HepG2 (cell line): ENCODE measurements around the gene DHX57. TPM values are rescaled to one million over a fixed set of nuclear protein-coding genes. Genes with fewer than 3 reads are reported as not detected.

Experiments used
- EP300 ChIP-seq, 3 experiments: sonication (generic) in 1 of 3; formaldehyde crosslinking in 1 of 3; IDR thresholded peaks; 2 replicates each; pipeline versions ENCODE4 v1.5.1 to v1.6.1; 2011 to 2020; ENCODE audit warnings: low read depth in 2 of 3, low read length in 2 of 3, borderline replicate concordance in 1 of 3, improper control_type of control experiment in 1 of 3, mild to moderate bottlenecking in 1 of 3, missing genetic modification reagents in 1 of 3, moderate library complexity in 1 of 3
- ERF ChIP-seq: IDR thresholded peaks from 2 replicates; pipeline ENCODE4 v1.6.1; 2018; ENCODE audit warnings: missing biosample characterization, missing genetic modification reagents
- FOXO1 ChIP-seq: sonication (generic); formaldehyde crosslinking; IDR thresholded peaks from 2 replicates; pipeline ENCODE4 v1.4.0; 2020; ENCODE audit warnings: missing genetic modification reagents
- GLI4 ChIP-seq: sonication (generic); formaldehyde crosslinking; IDR thresholded peaks from 2 replicates; pipeline ENCODE4 v1.5.1; 2020; ENCODE audit warnings: missing genetic modification reagents, mild to moderate bottlenecking, moderate library complexity, borderline replicate concordance
- GZF1 ChIP-seq: sonication (generic); formaldehyde crosslinking; IDR thresholded peaks from 2 replicates; pipeline ENCODE4 v1.5.1; 2020; ENCODE audit warnings: mild to moderate bottlenecking, missing genetic modification reagents
- HINFP ChIP-seq: sonication (generic); formaldehyde crosslinking; IDR thresholded peaks from 2 replicates; pipeline ENCODE4 v1.4.0; 2020; ENCODE audit warnings: low read depth, mild to moderate bottlenecking, missing genetic modification reagents
- HIVEP1 ChIP-seq: sonication (generic); formaldehyde crosslinking; IDR thresholded peaks from 2 replicates; pipeline ENCODE4 v1.4.0; 2020; ENCODE audit warnings: mild to moderate bottlenecking, missing genetic modification reagents
- HOMEZ ChIP-seq: IDR thresholded peaks from 2 replicates; pipeline ENCODE4 v1.6.1; 2016; ENCODE audit warnings: low read depth
- JUND ChIP-seq: sonication (generic); formaldehyde crosslinking; IDR thresholded peaks from 2 replicates; pipeline ENCODE4 v1.8.0; 2022; ENCODE audit warnings: mild to moderate bottlenecking, missing genetic modification reagents
- NRL ChIP-seq: sonication (generic); formaldehyde crosslinking; IDR thresholded peaks from 2 replicates; pipeline ENCODE4 v1.5.0; 2020; ENCODE audit warnings: missing genetic modification reagents, mild to moderate bottlenecking, moderate library complexity, borderline replicate concordance
- RARA ChIP-seq: IDR thresholded peaks from 2 replicates; pipeline ENCODE4 v1.6.1; 2016; ENCODE audit warnings: missing genetic modification reagents, missing compliant biosample characterization
- SALL2 ChIP-seq: sonication (generic); formaldehyde crosslinking; IDR thresholded peaks from 2 replicates; pipeline ENCODE4 v1.8.1; 2023; ENCODE audit warnings: mild to moderate bottlenecking, missing genetic modification reagents, inconsistent platforms
- SMAD1 ChIP-seq: sonication (generic); formaldehyde crosslinking; IDR thresholded peaks from 2 replicates; pipeline ENCODE4 v1.4.0; 2020; ENCODE audit warnings: missing genetic modification reagents, low read depth, mild to moderate bottlenecking, borderline replicate concordance
- SMARCC2 ChIP-seq: fragments of 450-650 bp; IDR thresholded peaks from 2 replicates; pipeline ENCODE4 v1.6.1; 2017; ENCODE audit warnings: antibody characterized with exemption, mild to moderate bottlenecking
- TFAP4 ChIP-seq: sonication (generic); IDR thresholded peaks from 2 replicates; pipeline ENCODE4 v1.6.1; 2016; ENCODE audit warnings: low read depth, borderline replicate concordance
- polyA plus RNA-seq, 8 experiments: library from polyadenylated mRNA; depleted of rRNA in 3 of 8; stranded (reverse) in 7 of 8; unstranded in 1 of 8; fragments of >200 nt; fragmentation: Illumina TruSeq in 4 of 8; extraction: Trizol in 4 of 8; gene quantifications; 2 replicates each; pipeline versions ENCODE4 v1.2.1 to v1.2.3, GENCODE V29; 2011 to 2016; ENCODE audit warnings: low read depth in 4 of 8, missing spikeins in 1 of 8, mixed read lengths in 1 of 8; ENCODE audit not compliant: insufficient read depth in 1 of 8
- total RNA-seq, 5 experiments: library from RNA; depleted of rRNA; stranded (reverse); fragments of >200 nt; fragmentation: Illumina TruSeq; extraction: Trizol; gene quantifications; 2 replicates each; pipeline ENCODE4 v1.2.3, GENCODE V29; 2016; ENCODE audit warnings: low read depth in 1 of 5
- TF ChIP-seq, protein P1 (sequence below): conservative IDR thresholded peaks from 2 replicates; pipeline ENCODE4 v1.6.1; 2018; ENCODE audit warnings: missing genetic modification reagents
- TF ChIP-seq, protein P2 (sequence below): sonication (generic); formaldehyde crosslinking; IDR thresholded peaks from 2 replicates; pipeline ENCODE4 v1.4.0; 2020; ENCODE audit warnings: missing genetic modification reagents
- TF ChIP-seq, protein P3 (sequence below): sonication (generic); formaldehyde crosslinking; IDR thresholded peaks from 2 replicates; pipeline ENCODE4 v1.5.1; 2020; ENCODE audit warnings: missing genetic modification reagents, mild to moderate bottlenecking, borderline replicate concordance

The DHX57 gene
- total and polyA plus RNA-seq, 2 of the 13 experiments (the other 11 are each of a cell fraction or from before 2014, with no cell fraction given), result 9.2 to 24.2 TPM

- no peak; the same call in none of the 2 replicates for TF ChIP-seq HINFP (CRISPR knock-in tag)
- peak; percentile 80 for TF ChIP-seq HIVEP1 (CRISPR knock-in tag)
- TF ChIP-seq, protein P1, sequence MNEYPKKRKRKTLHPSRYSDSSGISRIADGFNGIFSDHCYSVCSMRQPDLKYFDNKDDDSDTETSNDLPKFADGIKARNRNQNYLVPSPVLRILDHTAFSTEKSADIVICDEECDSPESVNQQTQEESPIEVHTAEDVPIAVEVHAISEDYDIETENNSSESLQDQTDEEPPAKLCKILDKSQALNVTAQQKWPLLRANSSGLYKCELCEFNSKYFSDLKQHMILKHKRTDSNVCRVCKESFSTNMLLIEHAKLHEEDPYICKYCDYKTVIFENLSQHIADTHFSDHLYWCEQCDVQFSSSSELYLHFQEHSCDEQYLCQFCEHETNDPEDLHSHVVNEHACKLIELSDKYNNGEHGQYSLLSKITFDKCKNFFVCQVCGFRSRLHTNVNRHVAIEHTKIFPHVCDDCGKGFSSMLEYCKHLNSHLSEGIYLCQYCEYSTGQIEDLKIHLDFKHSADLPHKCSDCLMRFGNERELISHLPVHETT (CRISPR knock-in tag), result peak; percentile 68
- TF ChIP-seq SALL2 (CRISPR knock-in tag), result peak; percentile 75
- 0 out of 2 replicates have a peak, but pooled peaks have one; percentile 71 for TF ChIP-seq GZF1 (CRISPR knock-in tag)
- no peak; the same call in 1 of the 2 replicates for TF ChIP-seq FOXO1
- no peak; the same call in 1 of the 2 replicates for TF ChIP-seq TFAP4
- peak; percentile 87 for TF ChIP-seq SMAD1 (CRISPR knock-in tag)
- peak; percentile 89 for TF ChIP-seq NRL (CRISPR knock-in tag)
- no peak for TF ChIP-seq SMARCC2
- TF ChIP-seq EP300 (IDR thresholded peaks at IDR 0.05; ENCODE audit: low read depth in 2 of 2, low read length in 2 of 2), result peak in 1 of 2 experiments; percentile 45; a peak in 2 of 4 replicates
- no peak; the same call in 1 of the 2 replicates for TF ChIP-seq EP300 (CRISPR knock-in tag; IDR thresholded peaks at IDR 0.05; ENCODE audit: borderline replicate concordance)
- TF ChIP-seq GLI4 (CRISPR knock-in tag), result peak; percentile 83; the same call in 1 of the 2 replicates
- TF ChIP-seq ERF, result peak; percentile 93
- TF ChIP-seq JUND (CRISPR knock-in tag), result peak; percentile 78
- TF ChIP-seq, protein P2, sequence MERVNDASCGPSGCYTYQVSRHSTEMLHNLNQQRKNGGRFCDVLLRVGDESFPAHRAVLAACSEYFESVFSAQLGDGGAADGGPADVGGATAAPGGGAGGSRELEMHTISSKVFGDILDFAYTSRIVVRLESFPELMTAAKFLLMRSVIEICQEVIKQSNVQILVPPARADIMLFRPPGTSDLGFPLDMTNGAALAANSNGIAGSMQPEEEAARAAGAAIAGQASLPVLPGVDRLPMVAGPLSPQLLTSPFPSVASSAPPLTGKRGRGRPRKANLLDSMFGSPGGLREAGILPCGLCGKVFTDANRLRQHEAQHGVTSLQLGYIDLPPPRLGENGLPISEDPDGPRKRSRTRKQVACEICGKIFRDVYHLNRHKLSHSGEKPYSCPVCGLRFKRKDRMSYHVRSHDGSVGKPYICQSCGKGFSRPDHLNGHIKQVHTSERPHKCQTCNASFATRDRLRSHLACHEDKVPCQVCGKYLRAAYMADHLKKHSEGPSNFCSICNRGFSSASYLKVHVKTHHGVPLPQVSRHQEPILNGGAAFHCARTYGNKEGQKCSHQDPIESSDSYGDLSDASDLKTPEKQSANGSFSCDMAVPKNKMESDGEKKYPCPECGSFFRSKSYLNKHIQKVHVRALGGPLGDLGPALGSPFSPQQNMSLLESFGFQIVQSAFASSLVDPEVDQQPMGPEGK (CRISPR knock-in tag), result peak; percentile 58; the same call in 1 of the 2 replicates
- peak; percentile 93; the same call in 1 of the 2 replicates for TF ChIP-seq HOMEZ (CRISPR knock-in tag)
- TF ChIP-seq RARA (CRISPR knock-in tag), result peak; percentile 20
- TF ChIP-seq, protein P3, sequence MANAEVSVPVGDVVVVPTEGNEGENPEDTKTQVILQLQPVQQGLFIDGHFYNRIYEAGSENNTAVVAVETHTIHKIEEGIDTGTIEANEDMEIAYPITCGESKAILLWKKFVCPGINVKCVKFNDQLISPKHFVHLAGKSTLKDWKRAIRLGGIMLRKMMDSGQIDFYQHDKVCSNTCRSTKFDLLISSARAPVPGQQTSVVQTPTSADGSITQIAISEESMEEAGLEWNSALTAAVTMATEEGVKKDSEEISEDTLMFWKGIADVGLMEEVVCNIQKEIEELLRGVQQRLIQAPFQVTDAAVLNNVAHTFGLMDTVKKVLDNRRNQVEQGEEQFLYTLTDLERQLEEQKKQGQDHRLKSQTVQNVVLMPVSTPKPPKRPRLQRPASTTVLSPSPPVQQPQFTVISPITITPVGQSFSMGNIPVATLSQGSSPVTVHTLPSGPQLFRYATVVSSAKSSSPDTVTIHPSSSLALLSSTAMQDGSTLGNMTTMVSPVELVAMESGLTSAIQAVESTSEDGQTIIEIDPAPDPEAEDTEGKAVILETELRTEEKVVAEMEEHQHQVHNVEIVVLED (CRISPR knock-in tag), result peak; percentile 87
Observed at GRCh38 chr2:38750891-38751595, 124.7 kb downstream of the DHX57 start, which contains the start of gene SRSF7 (continued).
